SK-N-SH (cell line): ENCODE results near the gene PRG3. TPM values are rescaled to one million over a fixed set of nuclear protein-coding genes. Genes with fewer than 3 reads are reported as not detected.

Source experiments
- CTCF ChIA-PET: fragments of 300-600, 350-600 bp; formaldehyde crosslinking; extraction: SDS; loops from one replicate; lab custom pipeline; 2021; lab: Yijun Ruan, JAX
- POLR2A ChIA-PET: fragments of 350-600 bp; sonication (Branson Sonifier 250); formaldehyde crosslinking; extraction: SDS; loops from one replicate; lab custom pipeline; 2020; ENCODE audit warnings: antibody characterized with exemption, inconsistent platforms; lab: Yijun Ruan, JAX
- DNase-seq: peaks from one replicate; pipeline ENCODE4 v3.0.0; 2012
- H2AFZ ChIP-seq: fragments of 200-600 bp; sonication (generic); 2 replicates; pipeline ENCODE4 v1.8.1; 2016; ENCODE audit warnings: antibody characterized with exemption, mild to moderate bottlenecking, low read depth
- H3F3A ChIP-seq: fragments of 200-600 bp; sonication (generic); replicated peaks from 2 replicates; pipeline ENCODE3; 2016; ENCODE audit warnings: antibody characterized with exemption, mild to moderate bottlenecking; ENCODE audit not compliant: insufficient read depth
- H3K27ac ChIP-seq, 2 experiments: fragments of 200-500 bp in 1 of 2; fragments of 200-600 bp in 1 of 2; sonication (Bioruptor generic) in 1 of 2; sonication (generic), shearing (Covaris generic) in 1 of 2; 2 replicates each; pipeline versions ENCODE4 v1.5.1 to v1.6.1; 2014 to 2016; ENCODE audit warnings: low read depth in 2 of 2, inconsistent platforms in 1 of 2, low read length in 1 of 2, mild to moderate bottlenecking in 1 of 2, mixed read lengths in 1 of 2
- H3K27me3 ChIP-seq: fragments of 200-600 bp; sonication (generic), shearing (Covaris generic); 2 replicates; pipeline ENCODE4 v1.6.1; 2016; ENCODE audit warnings: mixed run types; ENCODE audit not compliant: insufficient read depth
- H3K36me3 ChIP-seq, 2 experiments: fragments of 200-500 bp in 1 of 2; fragments of 200-600 bp in 1 of 2; sonication (Bioruptor generic) in 1 of 2; sonication (generic) in 1 of 2; replicated peaks in 1 of 2; 2 replicates each; pipeline versions ENCODE3 to v1.5.1; 2014 to 2016; ENCODE audit warnings: low read length in 1 of 2, mild to moderate bottlenecking in 1 of 2; ENCODE audit not compliant: insufficient read depth in 2 of 2, control insufficient read depth in 1 of 2
- H3K4me1 ChIP-seq, 2 experiments: fragments of 200-500 bp in 1 of 2; fragments of 200-600 bp in 1 of 2; sonication (Bioruptor generic) in 1 of 2; sonication (generic), shearing (Covaris generic) in 1 of 2; 2 replicates each; pipeline versions ENCODE4 v1.5.1 to v1.6.1; 2014 to 2016; ENCODE audit warnings: low read depth in 1 of 2, low read length in 1 of 2, mixed run types in 1 of 2; ENCODE audit not compliant: insufficient read depth in 2 of 2, control insufficient read depth in 1 of 2
- H3K4me2 ChIP-seq: fragments of 200-600 bp; sonication (generic), shearing (Covaris generic); 2 replicates; pipeline ENCODE4 v1.6.1; 2017; ENCODE audit warnings: mixed run types
- H3K4me3 ChIP-seq, 2 experiments: fragments of 200-500 bp in 1 of 2; fragments of 200-600 bp in 1 of 2; sonication (Bioruptor generic) in 1 of 2; sonication (generic), shearing (Covaris generic) in 1 of 2; 2 replicates each; pipeline versions ENCODE4 v1.5.1 to v1.8.1; 2014 to 2016; ENCODE audit warnings: low read depth in 2 of 2, inconsistent platforms in 1 of 2, low read length in 1 of 2, mild to moderate bottlenecking in 1 of 2, mixed read lengths in 1 of 2, moderate library complexity in 1 of 2
- H3K79me2 ChIP-seq: fragments of 200-600 bp; sonication (generic); 2 replicates; pipeline ENCODE4 v1.8.1; 2017; ENCODE audit warnings: mild to moderate bottlenecking; ENCODE audit not compliant: insufficient read depth
- H3K9ac ChIP-seq: fragments of 200-600 bp; sonication (generic); 2 replicates; pipeline ENCODE4 v1.6.1; 2017; ENCODE audit warnings: mixed run types
- H3K9me2 ChIP-seq: fragments of 200-600 bp; sonication (generic); 2 replicates; pipeline ENCODE4 v1.6.1; 2017; ENCODE audit warnings: mixed run types
- H3K9me3 ChIP-seq: fragments of 200-600 bp; sonication (generic); 2 replicates; pipeline ENCODE4 v1.6.1; 2017; ENCODE audit warnings: mixed run types, mild to moderate bottlenecking, moderate library complexity
- H4K20me1 ChIP-seq: fragments of 200-600 bp; sonication (generic); 2 replicates; pipeline ENCODE4 v1.6.1; 2017; ENCODE audit warnings: mild to moderate bottlenecking, mixed run types; ENCODE audit not compliant: insufficient read depth
- CTCF ChIP-seq: fragments of 200-600 bp; sonication (generic); IDR thresholded peaks from 2 replicates; pipeline ENCODE4 v1.6.1; 2017; ENCODE audit warnings: antibody characterized with exemption, mild to moderate bottlenecking, moderate library complexity
- ELF1 ChIP-seq: IDR thresholded peaks from 2 replicates; pipeline ENCODE4 v1.4.0; 2012
- EZH2phosphoT487 ChIP-seq: fragments of 200-600 bp; sonication (generic); IDR thresholded peaks from 2 replicates; pipeline ENCODE4 v1.6.1; 2017; ENCODE audit warnings: low read depth, mixed run types, mild to moderate bottlenecking, antibody characterized with exemption, moderate library complexity, borderline replicate concordance
- FOSL2 ChIP-seq: IDR thresholded peaks from 2 replicates; pipeline ENCODE4 v1.4.0; 2012; ENCODE audit warnings: low read depth, mild to moderate bottlenecking, moderate library complexity, borderline replicate concordance
- FOXJ3 ChIP-seq: sonication (generic); formaldehyde crosslinking; IDR thresholded peaks from 2 replicates; pipeline ENCODE4 v1.5.1; 2020; ENCODE audit warnings: mild to moderate bottlenecking, missing genetic modification reagents
- FOXM1 ChIP-seq: IDR thresholded peaks from 2 replicates; pipeline ENCODE4 v1.4.0; 2012; ENCODE audit warnings: low read depth, mild to moderate bottlenecking
- IRF3 ChIP-seq: fragments of 150-350 bp; IDR thresholded peaks from 2 replicates; pipeline ENCODE4 v1.6.1; 2016; ENCODE audit warnings: mild to moderate bottlenecking, low read depth, low read length
- MAX ChIP-seq: IDR thresholded peaks from 2 replicates; pipeline ENCODE4 v1.4.0; 2012; ENCODE audit warnings: low read depth
- NRF1 ChIP-seq: IDR thresholded peaks from 2 replicates; pipeline ENCODE4 v1.6.1; 2012; ENCODE audit warnings: low read depth, mild to moderate bottlenecking, low read length
- POLR2AphosphoS5 ChIP-seq: IDR thresholded peaks from 2 replicates; pipeline ENCODE4 v1.6.1; 2012; ENCODE audit warnings: low read depth, low read length
- RAD21 ChIP-seq: IDR thresholded peaks from 2 replicates; pipeline ENCODE4 v1.6.1; 2012; ENCODE audit warnings: mild to moderate bottlenecking, low read length
- REST ChIP-seq: IDR thresholded peaks from 2 replicates; pipeline ENCODE4 v1.6.1; 2012; ENCODE audit warnings: mild to moderate bottlenecking, low read depth, low read length, moderate library complexity
- RFX5 ChIP-seq: IDR thresholded peaks from 2 replicates; pipeline ENCODE4 v1.6.1; 2012; ENCODE audit warnings: mild to moderate bottlenecking, improper control_type of control experiment, low read length
- SMC3 ChIP-seq: IDR thresholded peaks from 2 replicates; pipeline ENCODE4 v1.6.1; 2012; ENCODE audit warnings: low read depth, low read length, improper control_type of control experiment
- TEAD4 ChIP-seq: IDR thresholded peaks from 2 replicates; pipeline ENCODE4 v1.4.0; 2012; ENCODE audit warnings: mild to moderate bottlenecking, borderline replicate concordance; ENCODE audit not compliant: insufficient read depth
- USF1 ChIP-seq: IDR thresholded peaks from 2 replicates; pipeline ENCODE4 v1.4.0; 2012; ENCODE audit warnings: low read depth, borderline replicate concordance
- YY1 ChIP-seq: IDR thresholded peaks from 2 replicates; pipeline ENCODE4 v1.4.0; 2012; ENCODE audit warnings: low read depth, mild to moderate bottlenecking
- ZBTB33 ChIP-seq: IDR thresholded peaks from 2 replicates; pipeline ENCODE4 v1.4.0; 2012; ENCODE audit warnings: low read depth, borderline replicate concordance
- WGBS: methylation state at CpG from one replicate; pipeline ENCODE4 v1.1.6; 2017; ENCODE audit warnings: low lambda C conversion rate; 5-methylcytosine and 5-hydroxymethylcytosine counted together
- polyA plus RNA-seq, 3 experiments: library from polyadenylated mRNA; depleted of rRNA; stranded (reverse); fragments of >200 nt; gene quantifications; 2 replicates each; pipeline ENCODE4 v1.2.3, GENCODE V29; 2012

Gene PRG3
- polyA plus RNA-seq, 1 of the 3 experiments (the other 2 are of a cell fraction) = not detected

- TF ChIP-seq ZBTB33 (no peak), TEAD4 (no peak)
Observed at GRCh38 chr11:57332694-57333440, 48.1 kb downstream of the PRG3 start (continued).

GRCh38 chr11:57331720-57332119, 49.2 kb downstream of the PRG3 start:
- 100% methylated on average over 4 of the region's 14 CpGs for WGBS
- H3K79me2 ChIP-seq = peaks cover 45% of the 10 kb centered on the region
- H4K20me1 ChIP-seq = no peaks in the 10 kb centered on the region
- DNase-seq = no peak
- peaks cover 9 to 17% of the 10 kb centered on the region in 2 experiments; a peak in 3 of 4 replicates for H3K4me1 ChIP-seq
- H3F3A ChIP-seq = peaks cover 2% of the 10 kb centered on the region
- ChIA-PET CTCF (interaction anchor here (1.9 kb wide), 1 partner anchor 14 kb away, joined by 6 read pairs; no protein-coding TSS in a partner anchor), POLR2A (no interaction called here)
- no peaks in the 10 kb centered on the region for H3K9me2 ChIP-seq
- no peak overlapping the region for H3K9ac ChIP-seq
- H3K27me3 ChIP-seq = no peaks in the 10 kb centered on the region
- peaks cover 47 to 67% of the 10 kb centered on the region in 2 experiments for H3K36me3 ChIP-seq
- H2AFZ ChIP-seq = no peak overlapping the region
- no peak overlapping the region for H3K4me3 ChIP-seq
- no peaks in the 10 kb centered on the region for H3K9me3 ChIP-seq
- H3K27ac ChIP-seq = no peak overlapping the region; a peak in 1 of 4 replicates
- H3K4me2 ChIP-seq = no peak overlapping the region
- TF ChIP-seq RAD21 (no peak), USF1 (no peak), POLR2AphosphoS5 (no peak), MAX (no peak), REST (no peak), EZH2phosphoT487 (no peak), ZBTB33 (no peak), SMC3 (no peak), NRF1 (no peak), ELF1 (no peak), FOXM1 (no peak), FOXJ3 (CRISPR knock-in tag) (no peak), IRF3 (no peak), FOSL2 (no peak), RFX5 (no peak), YY1 (no peak), CTCF (no peak)
